Measurements from ENCODE around the gene RBM26. TPM values are rescaled to one million over a fixed set of nuclear protein-coding genes. Genes with fewer than 3 reads are reported as not detected.
A peak's percentile ranks its signal among the peaks of the same experiment; 100 is the strongest.

The RBM26 gene
- polyA plus RNA-seq, result 10 to 100 TPM in 3 of 4 donors, 1 to 10 TPM in 1; 7.6 to 52.8 (median 12.9) TPM
- long read RNA-seq, donor 1, result 0 reads
- long read RNA-seq, donor 2, partial matches to known transcripts, result 0 of 4 reads
- long read RNA-seq, donor 2, other reads (novel, unspliced or antisense), result 0 of 4 reads
- long read RNA-seq, donor 3, full-length matches to known transcripts, result 12 of 17 reads
- long read RNA-seq, donor 3, partial matches to known transcripts, result 5 of 17 reads
- long read RNA-seq, donor 3, other reads (novel, unspliced or antisense), result 0 of 17 reads
- long read RNA-seq, donor 4, result 0 reads
- long read RNA-seq, donor 5, partial matches to known transcripts, result 0 of 4 reads
- long read RNA-seq, donor 5, other reads (novel, unspliced or antisense), result 0 of 4 reads
- long read RNA-seq, donor 6, transcript RBM26-206 (3 exons, 2,192 nt), result major isoform, 6 of 6 reads
- long read RNA-seq, donor 6, partial matches to known transcripts, result 0 of 6 reads
- long read RNA-seq, donor 6, other reads (novel, unspliced or antisense), result 0 of 6 reads
- long read RNA-seq, donor 7, result 0 reads
- long read RNA-seq, donor 8, partial matches to known transcripts, result 0 of 1 reads
- long read RNA-seq, donor 8, other reads (novel, unspliced or antisense), result 0 of 1 reads
- long read RNA-seq, donor 9, partial matches to known transcripts, result 0 of 3 reads
- long read RNA-seq, donor 9, other reads (novel, unspliced or antisense), result 0 of 3 reads
- long read RNA-seq, donor 10, transcript RBM26-206 (3 exons, 2,192 nt), result major isoform, 8 of 8 reads
- long read RNA-seq, donor 10, partial matches to known transcripts, result 0 of 8 reads
- long read RNA-seq, donor 10, other reads (novel, unspliced or antisense), result 0 of 8 reads

GRCh38 chr13:79405831-79406596 is at the start of gene RBM26:
TSS of gene RBM26 (minus strand) at chr13:79406255. CDS start at chr13:79405774, 481 bp downstream.
- peak; percentile 95 to 99 for DNase-seq
- Histone ChIP-seq H3K9me3 (ENCODE audit: control insufficient read depth in 2 of 2, insufficient read depth in 1 of 2, low read depth in 1 of 2, low read length in 1 of 2) (no peaks in the 10 kb centered on the region), H3K4me3 (ENCODE audit: low read depth in 1 of 3, low read length in 3 of 3) (peak within 1 kb of the TSS; percentile 83 to 100 (median 93)), H3K4me1 (ENCODE audit: control insufficient read depth in 3 of 3, insufficient read depth in 2 of 3, low read depth in 1 of 3, low read length in 2 of 3) (peaks cover 6 to 23% (median 17%) of the 10 kb centered on the region in 3 donors), H3K27ac (ENCODE audit: low read depth in 1 of 3, low read length in 2 of 3) (peak within 1 kb of the TSS; percentile 71 to 99 (median 98)), H3K27me3 (ENCODE audit: control insufficient read depth in 3 of 3, insufficient read depth in 3 of 3, low read length in 3 of 3) (no peaks in the 10 kb centered on the region), H3K36me3 (ENCODE audit: control insufficient read depth in 3 of 3, insufficient read depth in 2 of 3, low read depth in 1 of 3, low read length in 3 of 3) (no peaks in the 10 kb centered on the region)
- 0% methylated on average over 65 to 72 of the region's 72 CpGs for WGBS, 3 donors
- FAIRE-seq, result no peak

GRCh38 chr13:79455331-79455730 is 49.3 kb upstream of the RBM26 start:
- FAIRE-seq, result no peak
- no peaks in the 10 kb centered on the region for H3K27me3 ChIP-seq (ENCODE audit: control insufficient read depth in 3 of 3, insufficient read depth in 3 of 3, low read length in 3 of 3)
- no peaks in the 10 kb centered on the region for H3K4me1 ChIP-seq (ENCODE audit: control insufficient read depth in 3 of 3, insufficient read depth in 2 of 3, low read depth in 1 of 3, low read length in 2 of 3)
- WGBS, 3 donors, result 96 to 98% (median 96%) methylated on average over 7 of the region's 7 CpGs
- no peak overlapping the region for H3K4me3 ChIP-seq (ENCODE audit: low read depth in 1 of 3, low read length in 3 of 3)
- no peaks in the 10 kb centered on the region for H3K9me3 ChIP-seq (ENCODE audit: control insufficient read depth in 2 of 2, insufficient read depth in 1 of 2, low read depth in 1 of 2, low read length in 1 of 2)
- H3K36me3 ChIP-seq (ENCODE audit: control insufficient read depth in 3 of 3, insufficient read depth in 2 of 3, low read depth in 1 of 3, low read length in 3 of 3), result no peaks in the 10 kb centered on the region
- no peak for DNase-seq
- H3K27ac ChIP-seq (ENCODE audit: low read depth in 1 of 3, low read length in 2 of 3), result no peak overlapping the region

- FAIRE-seq (no peak), DNase-seq (no peak)
- Histone ChIP-seq H3K9me3 (ENCODE audit: control insufficient read depth in 2 of 2, insufficient read depth in 1 of 2, low read depth in 1 of 2, low read length in 1 of 2) (no peaks in the 10 kb centered on the region), H3K27me3 (ENCODE audit: control insufficient read depth in 3 of 3, insufficient read depth in 3 of 3, low read length in 3 of 3) (no peaks in the 10 kb centered on the region), H3K36me3 (ENCODE audit: control insufficient read depth in 3 of 3, insufficient read depth in 2 of 3, low read depth in 1 of 3, low read length in 3 of 3) (no peaks in the 10 kb centered on the region), H3K4me3 (ENCODE audit: low read depth in 1 of 3, low read length in 3 of 3) (no peak overlapping the region), H3K4me1 (ENCODE audit: control insufficient read depth in 3 of 3, insufficient read depth in 2 of 3, low read depth in 1 of 3, low read length in 2 of 3) (no peaks in the 10 kb centered on the region), H3K27ac (ENCODE audit: low read depth in 1 of 3, low read length in 2 of 3) (no peak overlapping the region)
- WGBS, 3 donors, result 76 to 83% (median 78%) methylated on average over 3 of the region's 3 CpGs
These were observed 46.3 kb upstream of the RBM26 start for GRCh38 chr13:79452239-79452913.

GRCh38 chr13:79451500-79451962 is 45.5 kb upstream of the RBM26 start:
- Histone ChIP-seq H3K4me3 (ENCODE audit: low read depth in 1 of 3, low read length in 3 of 3) (no peak overlapping the region), H3K9me3 (ENCODE audit: control insufficient read depth in 2 of 2, insufficient read depth in 1 of 2, low read depth in 1 of 2, low read length in 1 of 2) (no peaks in the 10 kb centered on the region), H3K36me3 (ENCODE audit: control insufficient read depth in 3 of 3, insufficient read depth in 2 of 3, low read depth in 1 of 3, low read length in 3 of 3) (no peaks in the 10 kb centered on the region), H3K4me1 (ENCODE audit: control insufficient read depth in 3 of 3, insufficient read depth in 2 of 3, low read depth in 1 of 3, low read length in 2 of 3) (no peaks in the 10 kb centered on the region), H3K27me3 (ENCODE audit: control insufficient read depth in 3 of 3, insufficient read depth in 3 of 3, low read length in 3 of 3) (no peaks in the 10 kb centered on the region), H3K27ac (ENCODE audit: low read depth in 1 of 3, low read length in 2 of 3) (no peak overlapping the region)
- WGBS, 3 donors, result 30 to 62% (median 54%) methylated on average over 3 of the region's 3 CpGs
- DNase-seq (peak in 1 of 2 donors; percentile 57), FAIRE-seq (no peak)

GRCh38 chr13:79450110-79450509 is 44.1 kb upstream of the RBM26 start:
- Histone ChIP-seq H3K9me3 (ENCODE audit: control insufficient read depth in 2 of 2, insufficient read depth in 1 of 2, low read depth in 1 of 2, low read length in 1 of 2) (no peaks in the 10 kb centered on the region), H3K36me3 (ENCODE audit: control insufficient read depth in 3 of 3, insufficient read depth in 2 of 3, low read depth in 1 of 3, low read length in 3 of 3) (no peaks in the 10 kb centered on the region), H3K27me3 (ENCODE audit: control insufficient read depth in 3 of 3, insufficient read depth in 3 of 3, low read length in 3 of 3) (no peaks in the 10 kb centered on the region), H3K4me1 (ENCODE audit: control insufficient read depth in 3 of 3, insufficient read depth in 2 of 3, low read depth in 1 of 3, low read length in 2 of 3) (no peaks in the 10 kb centered on the region), H3K4me3 (ENCODE audit: low read depth in 1 of 3, low read length in 3 of 3) (no peak overlapping the region), H3K27ac (ENCODE audit: low read depth in 1 of 3, low read length in 2 of 3) (no peak overlapping the region)
- WGBS, 3 donors, result 72 to 94% (median 83%) methylated on average over 4 of the region's 4 CpGs
- DNase-seq (no peak), FAIRE-seq (no peak)

GRCh38 chr13:79448413-79448812 is 42.4 kb upstream of the RBM26 start:
- H3K27me3 ChIP-seq (ENCODE audit: control insufficient read depth in 3 of 3, insufficient read depth in 3 of 3, low read length in 3 of 3), result no peaks in the 10 kb centered on the region
- H3K9me3 ChIP-seq (ENCODE audit: control insufficient read depth in 2 of 2, insufficient read depth in 1 of 2, low read depth in 1 of 2, low read length in 1 of 2), result peaks cover 0 to 2% of the 10 kb centered on the region in 2 donors
- DNase-seq (peak in 1 of 2 donors; percentile 13), FAIRE-seq (no peak)
- 51 to 85% (median 83%) methylated on average over 1 of the region's 1 CpG for WGBS, 3 donors
- H3K36me3 ChIP-seq (ENCODE audit: control insufficient read depth in 3 of 3, insufficient read depth in 2 of 3, low read depth in 1 of 3, low read length in 3 of 3), result no peaks in the 10 kb centered on the region
- H3K4me3 ChIP-seq (ENCODE audit: low read depth in 1 of 3, low read length in 3 of 3), result no peak overlapping the region
- H3K4me1 ChIP-seq (ENCODE audit: control insufficient read depth in 3 of 3, insufficient read depth in 2 of 3, low read depth in 1 of 3, low read length in 2 of 3), result no peaks in the 10 kb centered on the region
- H3K27ac ChIP-seq (ENCODE audit: low read depth in 1 of 3, low read length in 2 of 3), result no peak overlapping the region

- peaks cover 0 to 5% of the 10 kb centered on the region in 2 donors for H3K9me3 ChIP-seq (ENCODE audit: control insufficient read depth in 2 of 2, insufficient read depth in 1 of 2, low read depth in 1 of 2, low read length in 1 of 2)
- DNase-seq (no peak), FAIRE-seq (no peak)
- H3K27ac ChIP-seq (ENCODE audit: low read depth in 1 of 3, low read length in 2 of 3), result no peak overlapping the region
- H3K4me1 ChIP-seq (ENCODE audit: control insufficient read depth in 3 of 3, insufficient read depth in 2 of 3, low read depth in 1 of 3, low read length in 2 of 3), result no peaks in the 10 kb centered on the region
- no peaks in the 10 kb centered on the region for H3K36me3 ChIP-seq (ENCODE audit: control insufficient read depth in 3 of 3, insufficient read depth in 2 of 3, low read depth in 1 of 3, low read length in 3 of 3)
- H3K4me3 ChIP-seq (ENCODE audit: low read depth in 1 of 3, low read length in 3 of 3), result no peak overlapping the region
- WGBS, 3 donors, result 86 to 93% (median 93%) methylated on average over 2 of the region's 2 CpGs
- no peaks in the 10 kb centered on the region for H3K27me3 ChIP-seq (ENCODE audit: control insufficient read depth in 3 of 3, insufficient read depth in 3 of 3, low read length in 3 of 3)
These were observed 41.7 kb upstream of the RBM26 start for GRCh38 chr13:79447741-79448140.

All from small intestine (tissue), 16 donors.